NCI-H1694 treated with DMSO at 0.1 percent for 48 hours (cell line): ENCODE data around the gene PSMD2.
A peak's percentile ranks its signal among the peaks of the same experiment; 100 is the strongest.
"Not testable (repeated sequence)": the region's sequence is repeated elsewhere in the genome, so short reads cannot be mapped to it uniquely, and the experiment has no call there.

Experiments used
- DNase-seq: peaks from one replicate; lab custom pipeline; 2025; lab: John Stamatoyannopoulos, UW

The PSMD2 gene

GRCh38 chr3:184298759-184299487 lies at the start of gene PSMD2:
TSS of gene PSMD2 (plus strand) at chr3:184299241. CDS start at chr3:184299267, 26 bp downstream.
- DNase-seq: peak; percentile 92

DNA sequence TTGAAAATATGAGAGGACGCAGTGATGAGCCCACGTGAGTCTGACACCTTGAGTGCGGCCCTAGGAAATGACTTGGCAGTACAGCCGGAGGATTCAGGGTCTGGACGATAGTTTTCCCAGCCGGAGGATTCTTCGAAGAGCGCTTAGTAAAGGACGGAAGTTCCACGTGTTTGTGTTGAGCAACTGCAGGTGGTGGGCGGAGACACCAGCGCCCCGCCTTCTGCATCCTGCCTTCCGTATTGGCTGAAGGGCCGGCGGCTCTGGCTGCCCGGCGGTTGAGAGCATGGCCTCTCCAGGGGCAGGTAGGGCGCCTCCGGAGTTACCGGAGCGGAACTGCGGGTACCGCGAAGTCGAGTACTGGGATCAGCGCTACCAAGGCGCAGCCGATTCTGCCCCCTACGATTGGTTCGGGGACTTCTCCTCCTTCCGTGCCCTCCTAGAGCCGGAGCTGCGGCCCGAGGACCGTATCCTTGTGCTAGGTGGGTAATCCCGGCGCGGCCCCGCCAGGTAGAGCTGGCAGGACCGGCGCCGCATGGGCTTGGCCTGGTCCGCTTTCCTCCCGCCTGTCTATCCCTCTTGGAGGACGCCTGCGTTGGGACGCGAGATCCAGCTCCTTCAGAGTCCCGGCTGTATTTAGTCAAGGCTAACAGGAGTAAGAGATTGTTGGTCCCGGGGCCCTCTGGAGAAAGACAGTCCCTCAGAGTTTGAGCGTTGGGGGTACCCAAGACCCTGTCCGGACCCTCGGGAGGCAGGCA lies 49.5 kb upstream of the PSMD2 start, which contains the start of gene EEF1AKMT4:
Gene EEF1AKMT4 (plus strand): TSS at position 261 of the 755 bp plus-strand sequence. CDS start 23 bp downstream, at position 284.
- DNase-seq: peak; percentile 98

- peak; percentile 94 for DNase-seq
These were observed 48.7 kb upstream of the PSMD2 start for GRCh38 chr3:184250167-184250828.

- no peak for DNase-seq
These were observed 43.6 kb upstream of the PSMD2 start for GRCh38 chr3:184255291-184256039.

- no peak for DNase-seq
These were observed 41.7 kb upstream of the PSMD2 start for GRCh38 chr3:184257083-184257915.

GRCh38 chr3:184258926-184259325 lies 40.1 kb upstream of the PSMD2 start:
- no peak for DNase-seq

GRCh38 chr3:184259396-184259877 lies 39.6 kb upstream of the PSMD2 start:
- DNase-seq: no peak

DNA sequence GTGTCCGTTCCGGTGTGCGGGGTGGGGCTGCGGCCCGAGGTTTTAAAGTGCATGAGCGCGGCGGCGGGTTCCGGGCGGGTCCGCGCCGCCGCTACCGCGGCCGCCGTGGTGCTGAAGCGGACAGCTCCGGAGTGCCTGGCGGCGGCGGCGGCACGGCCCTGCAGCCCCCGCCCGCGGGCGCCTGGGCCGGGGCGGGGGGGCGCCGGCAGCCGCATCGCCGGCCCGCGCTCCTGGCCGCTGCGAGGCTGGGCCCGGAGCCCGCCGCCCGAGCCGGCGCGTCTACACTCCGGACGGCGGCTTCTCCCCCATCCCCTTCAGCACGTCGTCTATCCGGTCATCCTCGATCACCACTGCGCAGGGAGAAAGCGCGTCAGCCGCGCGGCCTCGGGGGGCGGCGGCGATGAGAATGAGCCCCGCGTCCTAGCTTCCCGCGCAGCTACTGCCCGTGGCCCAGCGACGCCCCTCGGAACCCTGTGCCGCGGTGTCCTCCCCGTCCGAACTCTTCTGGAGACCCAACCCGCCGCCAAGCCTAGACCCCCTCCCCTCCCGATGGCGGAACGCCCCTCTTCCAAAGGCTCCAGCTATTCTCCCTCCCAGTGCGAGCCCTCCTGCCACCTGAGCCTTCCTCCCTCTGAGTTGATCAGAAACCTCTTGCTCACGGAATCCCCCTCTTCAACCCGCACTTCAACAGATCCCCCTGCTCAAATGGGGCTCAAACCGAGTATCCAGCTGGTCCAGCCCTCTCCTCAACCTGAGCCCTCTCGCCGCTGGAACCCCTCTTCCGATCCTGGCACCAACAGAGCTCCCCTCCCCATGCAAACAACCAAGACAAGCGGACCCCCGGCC lies 38.9 kb upstream of the PSMD2 start:
- DNase-seq: no peak

GRCh38 chr3:184260724-184261269 lies 38.2 kb upstream of the PSMD2 start:
- DNase-seq: no peak

GRCh38 chr3:184261270-184261853 lies 37.7 kb upstream of the PSMD2 start, which contains the start of gene CAMK2N2:
TSS of gene CAMK2N2 (minus strand) at chr3:184261553. CDS start at chr3:184261285, 268 bp downstream.
- DNase-seq: peak; percentile 92

DNA sequence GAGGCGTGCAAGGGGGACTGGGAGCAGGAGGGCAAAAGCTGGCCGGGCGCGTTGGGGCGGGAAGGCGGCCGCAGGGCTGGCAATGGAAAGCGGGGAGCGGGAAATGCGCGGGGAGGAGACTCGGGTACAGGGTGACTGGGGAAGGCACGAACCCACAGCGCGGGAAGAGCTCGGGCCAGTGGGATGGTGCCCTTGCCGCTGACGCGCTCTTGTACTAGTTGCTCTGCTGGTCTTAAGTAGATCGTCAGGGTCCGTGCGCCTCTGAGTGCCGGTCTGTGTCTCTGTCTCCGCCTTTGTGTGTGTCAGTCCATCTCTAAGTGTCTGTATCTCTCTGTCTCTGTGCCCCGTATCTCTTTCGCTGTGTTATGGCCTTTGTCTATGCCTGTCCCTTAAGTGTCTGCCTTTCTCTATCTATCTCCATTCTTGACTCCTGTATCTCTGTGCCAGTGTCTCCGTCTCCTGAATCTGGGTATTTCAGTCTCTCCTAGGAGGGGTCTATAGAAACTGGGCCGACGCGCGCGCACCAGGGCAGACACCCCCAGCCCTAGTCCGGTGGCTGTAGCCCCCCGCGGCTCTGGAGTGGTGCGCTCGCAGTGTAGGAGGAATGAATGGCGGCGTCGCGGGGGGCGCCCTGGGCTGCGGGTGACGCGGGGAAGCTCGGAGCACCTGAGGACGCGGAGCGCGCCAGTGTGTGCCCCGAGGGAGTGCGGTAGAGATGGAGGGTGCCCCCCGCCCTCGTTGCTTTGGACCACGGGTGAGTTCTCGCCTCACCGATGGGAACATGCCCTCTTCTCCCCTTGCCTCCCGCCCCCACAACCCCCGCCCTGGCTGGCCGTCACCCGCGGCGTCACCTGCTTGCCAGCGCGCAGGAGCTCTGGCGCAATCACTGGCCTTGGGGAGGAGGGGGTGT lies 36.9 kb upstream of the PSMD2 start:
- DNase-seq: peak; percentile 64

DNA sequence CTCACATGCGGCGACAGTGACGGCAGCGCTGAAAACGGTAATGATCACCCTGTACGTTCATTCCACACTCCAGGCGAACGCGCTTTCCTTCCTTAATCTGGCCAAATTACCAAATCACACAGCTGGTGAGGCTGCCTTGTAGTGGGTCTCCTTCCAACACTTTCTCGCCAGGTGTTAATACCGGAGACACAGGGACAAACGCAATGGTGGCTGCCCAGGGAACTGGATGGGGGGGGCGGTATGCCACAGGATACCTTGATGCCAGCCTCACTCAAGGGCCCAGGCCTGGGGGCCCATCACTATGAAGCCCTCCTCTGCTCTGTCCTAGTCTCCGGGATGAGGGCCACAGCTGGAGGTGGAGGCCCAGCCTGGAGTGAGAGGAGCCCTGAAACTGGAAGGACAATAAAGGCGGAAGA lies 36.3 kb upstream of the PSMD2 start:
- peak; percentile 4 for DNase-seq

DNA sequence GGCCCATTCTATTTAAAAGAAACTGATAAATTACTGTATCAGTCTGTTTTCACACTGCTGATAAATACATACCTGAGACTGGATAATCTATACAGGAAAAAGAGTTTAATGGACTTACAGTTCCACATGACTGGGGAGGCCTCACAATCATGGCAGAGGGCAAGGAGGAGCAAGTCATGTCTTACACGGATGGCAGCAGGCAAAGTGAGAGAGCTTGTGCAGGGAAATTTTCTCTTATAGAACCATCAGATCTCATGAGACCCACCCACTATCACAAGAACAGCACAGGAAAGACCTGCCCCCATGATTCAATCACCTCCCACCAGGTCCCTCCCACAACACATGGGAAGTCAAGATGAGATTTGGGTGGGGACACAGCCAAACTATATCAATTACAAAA lies 31.8 kb upstream of the PSMD2 start:
- not testable (repeated sequence) for DNase-seq

GRCh38 chr3:184272269-184272668 lies 26.8 kb upstream of the PSMD2 start:
- no peak for DNase-seq

DNA sequence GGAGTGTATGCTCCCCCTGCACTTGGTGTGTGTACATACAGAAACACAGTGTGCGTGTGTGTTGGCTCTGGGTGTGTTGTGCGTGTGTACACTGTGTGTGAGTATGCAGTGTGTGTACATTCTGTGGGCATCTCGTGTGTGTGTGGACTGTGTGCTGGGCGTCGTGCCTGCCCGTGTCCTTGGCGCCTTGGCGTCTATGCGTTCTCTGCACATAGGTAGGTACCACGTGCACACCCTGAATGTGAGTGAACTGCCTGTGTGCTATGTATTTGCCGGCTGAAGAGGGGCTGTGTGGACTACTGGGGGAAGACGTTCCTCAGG lies 23.7 kb upstream of the PSMD2 start:
- DNase-seq: no peak

- no peak for DNase-seq
These were observed 22.8 kb upstream of the PSMD2 start, which contains the start of gene ECE2 for GRCh38 chr3:184275961-184276910. TSS of gene ECE2 (plus strand) at chr3:184276022. CDS start at chr3:184276154, 132 bp downstream.

DNA sequence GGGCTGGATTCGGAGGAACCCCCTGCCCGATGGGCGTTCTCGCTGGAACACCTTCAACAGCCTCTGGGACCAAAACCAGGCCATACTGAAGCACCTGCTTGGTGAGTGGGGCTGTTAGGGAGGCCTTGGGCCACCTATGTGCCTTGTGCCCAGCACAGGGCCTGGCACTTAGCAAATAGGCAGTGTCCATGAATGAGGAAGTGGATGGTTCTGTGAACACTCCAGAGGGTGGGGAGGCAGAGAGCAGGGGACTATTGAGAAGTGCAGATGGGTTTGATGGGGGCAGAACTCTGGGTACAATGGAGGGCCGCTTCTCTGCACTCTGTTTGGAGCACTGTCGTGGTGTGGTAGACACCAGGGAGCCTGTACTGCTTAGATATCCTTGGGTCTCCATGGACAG lies 21.7 kb upstream of the PSMD2 start:
- no peak for DNase-seq
